IMR-90 (cell line): Measurements from ENCODE around the gene SMC6. TPM values are rescaled to one million over a fixed set of nuclear protein-coding genes. Genes with fewer than 3 reads are reported as not detected.

Experiments used
- ATAC-seq: fragments of 200-7000 bp; cut with Tn5 transposase; 2 replicates; pipeline ENCODE4 v1.9.1; 2020; ENCODE audit warnings: low read depth, mild to moderate bottlenecking, moderate library complexity
- BruUV-seq: library from RNA; stranded (reverse); fragments of 400-500 nt; replicated peaks from 2 replicates; lab custom pipeline; 2021; lab: Mats Ljungman, UMichigan
- CTCF ChIA-PET: fragments of 300-600 bp; formaldehyde crosslinking; extraction: SDS; loops from one replicate; lab custom pipeline; 2021; ENCODE audit warnings: antibody characterized with exemption; lab: Yijun Ruan, JAX
- POLR2A ChIA-PET: fragments of 300-600 bp; sonication (Branson Sonifier 250); formaldehyde crosslinking; loops from one replicate; lab custom pipeline; 2022; ENCODE audit warnings: antibody characterized with exemption; ENCODE audit not compliant: unreplicated experiment; lab: Charles Lee
- DNase-seq: peaks from one replicate; pipeline ENCODE4 v3.0.0; 2013
- H2AFZ ChIP-seq: replicated peaks from 2 replicates; pipeline ENCODE3; 2013; ENCODE audit warnings: low read length, mild to moderate bottlenecking; ENCODE audit not compliant: poor library complexity
- H2AK5ac ChIP-seq: 2 replicates; pipeline ENCODE4 v1.6.1; 2013; ENCODE audit warnings: low read depth, low read length, inconsistent platforms
- H2AK9ac ChIP-seq: replicated peaks from 2 replicates; pipeline ENCODE3; 2013; ENCODE audit warnings: mild to moderate bottlenecking, low read depth, low read length, moderate library complexity; ENCODE audit not compliant: poor library complexity
- H2BK120ac ChIP-seq: 2 replicates; pipeline ENCODE4 v1.6.1; 2013; ENCODE audit warnings: low read depth, low read length, inconsistent platforms
- H2BK15ac ChIP-seq: 3 replicates; pipeline ENCODE4 v1.6.1; 2013; ENCODE audit warnings: low read depth, low read length, inconsistent platforms
- H2BK20ac ChIP-seq: 2 replicates; pipeline ENCODE4 v1.6.1; 2013; ENCODE audit warnings: low read depth, mild to moderate bottlenecking, inconsistent platforms, low read length, moderate library complexity
- H2BK5ac ChIP-seq: 2 replicates; pipeline ENCODE4 v1.6.1; 2013; ENCODE audit warnings: mild to moderate bottlenecking, low read depth, low read length, inconsistent platforms; ENCODE audit not compliant: poor library complexity, severe bottlenecking
- H3K14ac ChIP-seq: replicated peaks from 2 replicates; pipeline ENCODE4 v1.6.1; 2013; ENCODE audit warnings: low read depth, low read length, inconsistent platforms
- H3K18ac ChIP-seq: 2 replicates; pipeline ENCODE4 v1.6.1; 2013; ENCODE audit warnings: low read depth, low read length, control low read depth
- H3K23ac ChIP-seq: 2 replicates; pipeline ENCODE4 v1.6.1; 2013; ENCODE audit warnings: low read depth, low read length, inconsistent platforms
- H3K27ac ChIP-seq: 2 replicates; pipeline ENCODE4 v1.5.1; 2013; ENCODE audit warnings: mild to moderate bottlenecking, control low read depth, low read length; ENCODE audit not compliant: insufficient read depth
- H3K27me3 ChIP-seq: 2 replicates; pipeline ENCODE4 v1.6.1; 2013; ENCODE audit warnings: low read length; ENCODE audit not compliant: control insufficient read depth, insufficient read depth
- H3K36me3 ChIP-seq: 2 replicates; pipeline ENCODE4 v1.6.1; 2013; ENCODE audit warnings: low read length, mixed read lengths; ENCODE audit not compliant: control insufficient read depth, insufficient read depth
- H3K4ac ChIP-seq: 2 replicates; pipeline ENCODE4 v1.6.1; 2013; ENCODE audit warnings: low read depth, low read length, inconsistent platforms
- H3K4me1 ChIP-seq: 2 replicates; pipeline ENCODE4 v1.6.1; 2013; ENCODE audit warnings: low read length, mixed read lengths; ENCODE audit not compliant: control insufficient read depth, insufficient read depth
- H3K4me2 ChIP-seq: 2 replicates; pipeline ENCODE4 v1.6.1; 2013; ENCODE audit warnings: low read depth, mild to moderate bottlenecking, control low read depth, low read length, moderate library complexity
- H3K4me3 ChIP-seq: 2 replicates; pipeline ENCODE4 v1.5.1; 2013; ENCODE audit warnings: low read depth, mild to moderate bottlenecking, control low read depth, low read length, moderate library complexity; ENCODE audit not compliant: insufficient read depth
- H3K56ac ChIP-seq: 2 replicates; pipeline ENCODE4 v1.6.1; 2013; ENCODE audit warnings: low read length, inconsistent platforms; ENCODE audit not compliant: insufficient read depth; ENCODE audit errors: extremely low read depth
- H3K79me1 ChIP-seq, 2 experiments: 2 replicates each; pipeline ENCODE4 v1.6.1; 2013; ENCODE audit warnings: low read length in 2 of 2, inconsistent platforms in 1 of 2, low read depth in 1 of 2
- H3K9ac ChIP-seq: 2 replicates; pipeline ENCODE4 v1.6.1; 2013; ENCODE audit warnings: low read depth, low read length, control low read depth
- H3K9me1 ChIP-seq: 2 replicates; pipeline ENCODE4 v1.6.1; 2013; ENCODE audit warnings: low read length, inconsistent platforms; ENCODE audit not compliant: insufficient read depth
- H3K9me3 ChIP-seq: 2 replicates; pipeline ENCODE4 v1.6.1; 2013; ENCODE audit warnings: low read length; ENCODE audit not compliant: control insufficient read depth, insufficient read depth
- H4K20me1 ChIP-seq: 2 replicates; pipeline ENCODE4 v1.6.1; 2013; ENCODE audit warnings: low read length, inconsistent platforms; ENCODE audit not compliant: insufficient read depth
- H4K5ac ChIP-seq: 2 replicates; pipeline ENCODE4 v1.6.1; 2013; ENCODE audit warnings: mild to moderate bottlenecking, low read depth, low read length, control low read depth
- H4K8ac ChIP-seq, 2 experiments: 2 replicates each; pipeline ENCODE4 v1.6.1; 2013; ENCODE audit warnings: low read depth in 2 of 2, low read length in 2 of 2, control low read depth in 1 of 2, inconsistent platforms in 1 of 2
- H4K91ac ChIP-seq: 2 replicates; pipeline ENCODE4 v1.6.1; 2013; ENCODE audit warnings: low read depth, low read length, inconsistent platforms; ENCODE audit not compliant: insufficient read depth
- BHLHE40 ChIP-seq: fragments of 150-350 bp; IDR thresholded peaks from 2 replicates; pipeline ENCODE4 v1.6.1; 2016; ENCODE audit warnings: mild to moderate bottlenecking, low read depth, low read length
- CEBPB ChIP-seq: IDR thresholded peaks from 2 replicates; pipeline ENCODE4 v1.6.1; 2012; ENCODE audit warnings: low read depth, low read length, improper control_type of control experiment
- CHD1 ChIP-seq: IDR thresholded peaks from 2 replicates; pipeline ENCODE4 v1.6.1; 2012; ENCODE audit warnings: low read depth, low read length, improper control_type of control experiment
- RAD21 ChIP-seq: IDR thresholded peaks from 2 replicates; pipeline ENCODE4 v1.6.1; 2012; ENCODE audit warnings: low read length, improper control_type of control experiment
- RCOR1 ChIP-seq: IDR thresholded peaks from 2 replicates; pipeline ENCODE4 v1.6.1; 2012; ENCODE audit warnings: mild to moderate bottlenecking, low read length, improper control_type of control experiment; ENCODE audit not compliant: insufficient replicate concordance
- WGBS, 2 experiments: methylation state at CpG; one replicate each; pipeline versions ENCODE4 v1.1.5 to v1.1.7; 2013; ENCODE audit warnings: missing lambda C conversion rate in 2 of 2; ENCODE audit not compliant: insufficient read length in 1 of 2; ENCODE audit errors: extremely low coverage in 2 of 2; 5-methylcytosine and 5-hydroxymethylcytosine counted together
- dilution Hi-C: fragments of 300-500 bp; cut with HindIII; formaldehyde crosslinking; loops from one replicate; pipeline ENCODE4 v1.14.3; 2018; ENCODE audit warnings: low sequenced_read_pairs; ENCODE audit not compliant: unreplicated experiment
- in situ Hi-C: fragments of 300-500 bp; cut with MboI; formaldehyde crosslinking; loops from 3 replicates; pipeline ENCODE4 v1.14.3; 2019; ENCODE audit warnings: low sequenced_read_pairs, inconsistent platforms, mixed read lengths
- intact Hi-C: fragments of 100-400 bp; cut with micrococcal nuclease; formaldehyde crosslinking; loops from 2 replicates; pipeline ENCODE4 v1.10.0; 2022
- polyA plus RNA-seq, 3 experiments: library from polyadenylated mRNA; depleted of rRNA; stranded (reverse); fragments of >200 nt; gene quantifications; 2 replicates each; pipeline ENCODE4 v1.2.3, GENCODE V29; 2012; ENCODE audit warnings: low replicate concordance in 1 of 3
- total RNA-seq: library from RNA; depleted of rRNA; stranded (reverse); fragments of >200 nt; gene quantifications from 2 replicates; pipeline ENCODE4 v1.2.3, GENCODE V29; 2012
- TF ChIP-seq, protein P1 (sequence below): conservative IDR thresholded peaks from 2 replicates; pipeline ENCODE4 v1.5.1; 2012; ENCODE audit warnings: mild to moderate bottlenecking, low read depth, low read length, improper control_type of control experiment

The SMC6 gene
- total and polyA plus RNA-seq, 2 of the 4 experiments (the other 2 are of a cell fraction) = 6.5 to 10.4 TPM

DNA sequence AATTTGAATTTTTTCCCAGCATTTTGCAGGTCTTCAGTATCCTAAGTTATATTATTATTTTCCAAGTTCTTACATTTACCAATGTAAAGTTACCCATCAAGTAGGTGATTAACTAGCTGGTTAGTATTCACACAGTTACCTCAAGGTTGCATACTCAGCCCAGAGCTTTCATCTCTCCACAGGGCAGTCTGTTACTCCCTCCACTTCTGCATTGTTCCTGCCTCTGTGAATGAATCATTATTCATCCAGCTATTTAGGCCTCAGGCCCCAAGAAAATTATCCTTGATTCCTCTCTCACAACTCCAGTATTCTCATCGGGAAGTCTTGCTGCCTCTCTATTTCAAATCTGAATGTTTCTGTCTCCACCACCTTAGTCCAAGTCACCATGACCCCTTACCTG, 92.2 kb downstream of the SMC6 start:
- ATAC-seq (no peak), DNase-seq (no peak)
- Histone ChIP-seq H3K27me3 (no peaks in the 10 kb centered on the region), H3K23ac (no peak overlapping the region), H4K91ac (no peak overlapping the region), H2AK5ac (no peak overlapping the region), H3K4me3 (no peak overlapping the region), H3K56ac (no peak overlapping the region), H3K4me2 (no peak overlapping the region), H3K14ac (no peak overlapping the region), H4K5ac (no peak overlapping the region), H3K9ac (no peak overlapping the region), H3K18ac (no peak overlapping the region), H2BK120ac (no peak overlapping the region), H3K4ac (no peak overlapping the region), H3K79me1 (no peaks in the 10 kb centered on the region), H3K4me1 (no peaks in the 10 kb centered on the region), H4K8ac (no peak overlapping the region), H4K20me1 (no peaks in the 10 kb centered on the region), H2BK15ac (no peak overlapping the region), H3K27ac (no peak overlapping the region), H2BK5ac (no peak overlapping the region), H2AFZ (no peak overlapping the region), H2BK20ac (no peak overlapping the region), H3K9me1 (no peaks in the 10 kb centered on the region), H2AK9ac (no peak overlapping the region), H3K36me3 (no peaks in the 10 kb centered on the region; the same call in 1 of the 2 replicates), H3K9me3 (no peaks in the 10 kb centered on the region)
- dilution Hi-C loops = no loop called here
- TF ChIP-seq RAD21 = no peak
- no peak for TF ChIP-seq RCOR1
- TF ChIP-seq BHLHE40 = no peak
- no peak for TF ChIP-seq CHD1
- TF ChIP-seq, protein P1, sequence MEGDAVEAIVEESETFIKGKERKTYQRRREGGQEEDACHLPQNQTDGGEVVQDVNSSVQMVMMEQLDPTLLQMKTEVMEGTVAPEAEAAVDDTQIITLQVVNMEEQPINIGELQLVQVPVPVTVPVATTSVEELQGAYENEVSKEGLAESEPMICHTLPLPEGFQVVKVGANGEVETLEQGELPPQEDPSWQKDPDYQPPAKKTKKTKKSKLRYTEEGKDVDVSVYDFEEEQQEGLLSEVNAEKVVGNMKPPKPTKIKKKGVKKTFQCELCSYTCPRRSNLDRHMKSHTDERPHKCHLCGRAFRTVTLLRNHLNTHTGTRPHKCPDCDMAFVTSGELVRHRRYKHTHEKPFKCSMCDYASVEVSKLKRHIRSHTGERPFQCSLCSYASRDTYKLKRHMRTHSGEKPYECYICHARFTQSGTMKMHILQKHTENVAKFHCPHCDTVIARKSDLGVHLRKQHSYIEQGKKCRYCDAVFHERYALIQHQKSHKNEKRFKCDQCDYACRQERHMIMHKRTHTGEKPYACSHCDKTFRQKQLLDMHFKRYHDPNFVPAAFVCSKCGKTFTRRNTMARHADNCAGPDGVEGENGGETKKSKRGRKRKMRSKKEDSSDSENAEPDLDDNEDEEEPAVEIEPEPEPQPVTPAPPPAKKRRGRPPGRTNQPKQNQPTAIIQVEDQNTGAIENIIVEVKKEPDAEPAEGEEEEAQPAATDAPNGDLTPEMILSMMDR = no peak
- no peak for TF ChIP-seq CEBPB
- 100% methylated on average over 1 of the region's 1 CpG; no CpG with 5 or more reads in 1 of the 2 experiments for WGBS, 2 experiments
- no TSS peak for BruUV-seq
- intact Hi-C loops = no loop called here
- ChIA-PET CTCF (interaction anchor here (1.6 to 2.3 kb wide), 2 partner anchors 10 to 15 kb away, joined by 5 to 7 read pairs; no protein-coding TSS in a partner anchor), POLR2A (no interaction called here)
- in situ Hi-C loops = loop anchor here (25.0 kb wide), 1 partner anchor 899 kb away; no protein-coding TSS in a partner anchor
